ENCODE measurements around the gene ERICH6.

The ERICH6 gene

DNA sequence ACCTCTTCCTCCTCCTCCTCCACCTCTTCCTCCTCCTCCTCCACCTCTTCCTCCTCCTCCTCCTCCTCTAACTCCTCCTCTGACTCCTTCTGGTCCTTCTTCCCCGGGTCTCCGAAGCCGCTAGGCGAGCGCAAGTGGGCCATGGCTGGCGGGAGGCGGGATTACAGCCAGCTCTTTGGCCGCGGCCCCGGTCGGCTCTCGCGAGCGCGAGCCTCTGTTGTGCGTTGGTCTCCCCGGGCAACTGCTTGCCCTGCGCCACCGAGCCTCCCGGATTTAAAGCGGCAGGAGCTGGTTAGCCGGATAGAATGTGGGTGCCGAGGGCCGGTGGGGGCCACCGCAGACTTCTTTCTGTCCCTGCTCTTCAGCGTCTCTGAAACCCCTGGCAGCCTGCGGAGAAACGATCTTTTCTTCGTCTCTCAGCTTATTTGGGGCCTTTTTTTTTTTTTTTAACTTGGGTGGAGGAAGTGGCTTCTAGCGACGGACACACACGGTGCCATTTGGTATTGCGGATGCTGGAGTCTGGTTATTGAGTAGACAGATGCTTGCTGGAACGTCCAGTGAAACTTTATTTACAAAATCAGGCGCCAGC lies at the start of gene ERICH6:
ERICH6 (minus strand) TSS at position 165 of the 589 bp plus-strand sequence; CDS start at position 143, 22 bp downstream.
- Histone ChIP-seq H3K4me1 (ENCODE audit: insufficient read depth, low read length) (peaks cover 3% of the 10 kb centered on the region), H2AFZ (ENCODE audit: low read depth, low read length) (peak within 1 kb of the TSS; percentile 84), H3K36me3 (ENCODE audit: insufficient read depth, low read length) (no peaks in the 10 kb centered on the region), H3K9me3 (ENCODE audit: low read length) (no peaks in the 10 kb centered on the region), H3K4me3 (ENCODE audit: low read length) (peak within 1 kb of the TSS; percentile 69), H3K27me3 (ENCODE audit: insufficient read depth, low read length) (no peaks in the 10 kb centered on the region)

DNA sequence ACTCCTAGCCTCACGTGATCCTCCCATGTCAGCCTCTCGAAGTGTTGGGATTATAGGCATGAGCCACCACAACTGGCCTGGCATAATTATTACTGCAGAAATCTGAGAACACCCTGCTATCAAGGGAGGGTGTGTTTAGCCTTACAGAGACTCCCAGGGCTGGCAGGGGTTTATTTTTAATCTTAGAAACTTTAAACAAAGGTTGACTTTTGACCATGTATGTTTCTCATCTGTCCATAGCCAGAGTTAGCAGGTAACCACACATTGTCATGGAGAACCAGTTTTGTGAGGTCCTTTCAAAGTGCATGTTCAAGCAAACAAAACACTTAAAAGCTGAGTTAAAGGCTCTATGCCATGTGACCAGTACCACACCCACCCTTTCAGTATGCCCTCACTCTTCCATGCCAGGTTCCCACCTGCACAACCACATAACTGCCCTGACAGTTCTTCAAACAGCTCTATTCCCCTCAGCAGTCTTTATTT lies 48.1 kb upstream of the ERICH6 start:
- no peaks in the 10 kb centered on the region for H3K27me3 ChIP-seq (ENCODE audit: insufficient read depth, low read length)
- no peak overlapping the region for H3K4me3 ChIP-seq (ENCODE audit: low read length)
- H3K36me3 ChIP-seq (ENCODE audit: insufficient read depth, low read length) = no peaks in the 10 kb centered on the region
- H3K4me1 ChIP-seq (ENCODE audit: insufficient read depth, low read length) = no peaks in the 10 kb centered on the region
- no peak overlapping the region for H2AFZ ChIP-seq (ENCODE audit: low read depth, low read length)
- H3K9me3 ChIP-seq (ENCODE audit: low read length) = peaks cover 2% of the 10 kb centered on the region

DNA sequence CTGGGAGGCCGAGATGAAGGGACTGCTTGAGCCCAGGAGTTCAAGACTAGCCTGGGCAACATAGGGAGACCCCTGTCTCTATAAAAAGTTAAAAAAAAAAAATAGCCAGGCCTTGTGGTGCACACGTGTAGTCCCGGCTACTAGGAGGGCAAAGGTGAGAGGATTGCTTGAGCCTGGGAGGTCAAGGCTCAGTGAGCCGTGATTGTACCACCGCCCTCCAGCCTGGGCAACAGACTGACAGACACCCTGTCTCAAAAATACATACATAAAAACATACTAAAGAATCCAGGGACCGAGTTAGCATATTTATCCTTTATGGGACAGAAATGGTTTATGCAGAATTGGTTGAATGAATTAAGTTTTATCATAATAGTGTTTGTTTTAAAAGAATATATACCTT lies 45.5 kb upstream of the ERICH6 start:
- Histone ChIP-seq H3K27me3 (ENCODE audit: insufficient read depth, low read length) (no peaks in the 10 kb centered on the region), H3K36me3 (ENCODE audit: insufficient read depth, low read length) (no peaks in the 10 kb centered on the region), H3K9me3 (ENCODE audit: low read length) (no peaks in the 10 kb centered on the region), H3K4me3 (ENCODE audit: low read length) (no peak overlapping the region), H2AFZ (ENCODE audit: low read depth, low read length) (no peak overlapping the region), H3K4me1 (ENCODE audit: insufficient read depth, low read length) (no peaks in the 10 kb centered on the region)

DNA sequence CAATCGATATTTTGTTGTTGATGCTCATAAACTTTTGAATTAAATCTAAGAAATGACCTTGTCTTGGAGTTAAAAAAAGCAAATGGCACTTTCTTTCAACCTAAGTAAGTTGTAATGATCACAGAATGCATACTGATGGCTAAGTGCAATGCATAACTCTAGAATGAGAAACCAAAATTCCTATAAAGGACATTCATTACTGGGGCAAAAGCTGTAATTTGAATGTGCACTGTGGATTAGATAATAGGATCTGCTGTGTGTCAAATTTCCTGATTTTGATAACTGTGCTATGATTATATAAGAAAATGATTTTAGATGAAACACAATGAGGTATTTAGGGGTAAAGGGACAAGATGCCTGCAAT lies 44.9 kb upstream of the ERICH6 start:
- no peaks in the 10 kb centered on the region for H3K27me3 ChIP-seq (ENCODE audit: insufficient read depth, low read length)
- H3K36me3 ChIP-seq (ENCODE audit: insufficient read depth, low read length) = no peaks in the 10 kb centered on the region
- no peaks in the 10 kb centered on the region for H3K9me3 ChIP-seq (ENCODE audit: low read length)
- H3K4me1 ChIP-seq (ENCODE audit: insufficient read depth, low read length) = no peaks in the 10 kb centered on the region
- no peak overlapping the region for H2AFZ ChIP-seq (ENCODE audit: low read depth, low read length)
- no peak overlapping the region for H3K4me3 ChIP-seq (ENCODE audit: low read length)

DNA sequence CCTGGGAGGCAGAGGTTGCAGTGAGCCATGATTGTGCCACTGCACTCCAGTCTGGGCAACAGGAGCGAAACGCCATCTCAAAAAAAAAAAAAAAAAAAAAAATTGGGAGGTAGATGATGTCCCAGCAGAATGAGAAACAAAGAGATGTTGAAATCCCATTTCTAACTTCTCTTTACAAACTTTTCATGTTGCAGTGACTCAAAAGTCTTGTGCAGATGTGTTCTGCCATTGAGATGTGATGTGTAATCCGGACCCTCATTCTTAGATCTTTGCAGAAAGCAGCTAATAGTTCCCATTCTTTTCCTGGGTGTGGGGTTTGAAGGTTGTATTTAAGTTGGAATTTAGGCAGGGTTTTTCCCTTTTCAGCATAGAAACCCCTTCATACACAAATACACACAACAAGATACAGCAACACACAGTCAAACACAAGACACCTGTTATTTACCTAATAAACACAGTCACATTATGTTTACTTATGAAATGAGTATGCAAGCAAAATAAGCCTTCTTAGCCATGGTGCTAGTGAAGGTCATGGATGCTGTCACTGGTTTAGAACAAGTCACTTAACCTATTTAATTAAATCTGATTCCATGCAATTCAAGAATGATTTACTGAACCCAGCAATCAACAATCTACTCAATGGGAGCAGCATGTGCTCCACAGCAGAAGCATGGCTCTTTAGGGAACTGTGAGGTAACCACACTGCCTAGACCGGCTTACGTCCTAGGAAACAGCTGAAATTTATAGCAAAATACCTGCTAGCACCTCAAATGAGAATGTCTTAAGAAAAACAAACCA lies 44.4 kb upstream of the ERICH6 start:
- no peaks in the 10 kb centered on the region for H3K4me1 ChIP-seq (ENCODE audit: insufficient read depth, low read length)
- no peak overlapping the region for H2AFZ ChIP-seq (ENCODE audit: low read depth, low read length)

DNA sequence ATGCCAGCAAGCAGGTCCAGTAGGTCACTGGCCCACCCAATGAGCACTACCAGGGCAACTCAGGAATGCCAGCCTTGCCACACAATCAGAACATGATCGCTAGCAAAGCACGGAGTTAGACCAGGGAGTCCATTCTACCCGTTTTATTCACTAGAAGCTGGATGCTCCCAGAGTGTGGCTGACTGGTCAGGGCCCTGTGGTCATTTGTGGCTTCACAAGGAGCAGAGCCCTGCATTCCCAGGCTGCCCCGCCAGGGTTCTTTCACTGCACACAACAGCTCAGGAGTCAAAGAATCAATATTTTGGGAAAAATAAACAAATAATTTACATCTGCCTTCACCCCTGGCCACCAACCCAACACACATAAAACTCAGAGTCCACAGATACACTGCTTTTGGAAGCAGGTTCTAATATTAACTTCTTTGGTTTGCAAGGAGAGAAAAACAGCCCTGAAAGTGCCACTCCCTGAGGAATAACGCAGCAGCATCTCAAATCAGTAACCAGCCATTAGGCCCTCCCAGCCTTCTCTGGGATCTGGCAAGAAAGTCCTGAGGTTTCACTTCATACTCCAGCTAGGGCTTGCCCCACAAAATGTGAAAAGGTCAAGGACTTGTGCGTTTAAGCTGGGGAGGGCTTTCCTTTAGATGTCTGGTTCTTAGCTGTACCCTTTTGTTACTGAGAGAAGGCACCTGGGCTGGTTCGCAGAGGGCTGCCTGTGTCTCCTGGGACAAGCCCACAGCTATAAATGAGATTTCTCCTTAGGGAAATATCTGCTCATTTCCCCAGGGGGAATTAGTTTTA lies 43.3 kb upstream of the ERICH6 start:
- Histone ChIP-seq H2AFZ (ENCODE audit: low read depth, low read length) (no peak overlapping the region), H3K4me3 (ENCODE audit: low read length) (no peak overlapping the region), H3K36me3 (ENCODE audit: insufficient read depth, low read length) (no peaks in the 10 kb centered on the region), H3K9me3 (ENCODE audit: low read length) (no peaks in the 10 kb centered on the region), H3K27me3 (ENCODE audit: insufficient read depth, low read length) (no peaks in the 10 kb centered on the region), H3K4me1 (ENCODE audit: insufficient read depth, low read length) (no peaks in the 10 kb centered on the region)

More for the DNA sequence above, 44.4 kb upstream of the ERICH6 start:
- H3K4me3 ChIP-seq (ENCODE audit: low read length) = no peak overlapping the region
- no peaks in the 10 kb centered on the region for H3K36me3 ChIP-seq (ENCODE audit: insufficient read depth, low read length)
- no peaks in the 10 kb centered on the region for H3K9me3 ChIP-seq (ENCODE audit: low read length)
- no peaks in the 10 kb centered on the region for H3K27me3 ChIP-seq (ENCODE audit: insufficient read depth, low read length)

DNA sequence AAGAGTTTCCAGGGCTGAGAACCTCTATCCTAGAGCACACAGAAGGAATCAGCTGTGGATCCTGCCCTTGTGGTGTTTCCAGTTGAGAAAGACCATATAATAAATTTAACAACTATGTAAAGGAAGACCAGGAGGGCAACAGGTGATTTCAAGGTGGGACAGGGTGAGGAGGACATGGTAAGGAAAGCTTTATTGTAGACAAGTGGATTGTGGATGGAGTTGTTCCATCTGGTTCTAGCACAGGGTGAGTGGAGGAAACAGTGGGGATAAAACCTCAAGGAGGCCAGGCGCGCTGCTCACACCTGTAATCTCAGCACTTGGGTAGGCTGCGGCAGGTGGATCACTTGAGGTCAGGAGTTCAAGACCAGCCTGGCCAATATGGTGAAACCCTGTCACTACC lies 42.1 kb upstream of the ERICH6 start:
- H3K36me3 ChIP-seq (ENCODE audit: insufficient read depth, low read length) = no peaks in the 10 kb centered on the region
- no peak overlapping the region for H3K4me3 ChIP-seq (ENCODE audit: low read length)
- no peaks in the 10 kb centered on the region for H3K4me1 ChIP-seq (ENCODE audit: insufficient read depth, low read length)
- no peaks in the 10 kb centered on the region for H3K9me3 ChIP-seq (ENCODE audit: low read length)
- no peak overlapping the region for H2AFZ ChIP-seq (ENCODE audit: low read depth, low read length)
- H3K27me3 ChIP-seq (ENCODE audit: insufficient read depth, low read length) = no peaks in the 10 kb centered on the region

DNA sequence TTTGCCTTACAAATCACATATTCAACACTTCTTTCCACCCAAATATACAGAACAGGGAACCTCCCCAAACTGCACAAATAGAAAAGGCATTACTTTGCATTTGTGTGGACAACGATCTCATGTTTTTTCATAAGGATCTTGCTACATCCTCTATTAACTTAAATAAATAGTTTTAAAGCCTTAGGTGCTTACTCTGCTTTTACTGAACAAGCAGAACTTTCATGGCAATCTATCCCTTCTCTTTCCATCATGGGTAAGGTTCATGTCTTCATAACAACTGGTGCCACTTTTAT lies 41.1 kb upstream of the ERICH6 start:
- no peaks in the 10 kb centered on the region for H3K4me1 ChIP-seq (ENCODE audit: insufficient read depth, low read length)
- no peak overlapping the region for H2AFZ ChIP-seq (ENCODE audit: low read depth, low read length)

DNA sequence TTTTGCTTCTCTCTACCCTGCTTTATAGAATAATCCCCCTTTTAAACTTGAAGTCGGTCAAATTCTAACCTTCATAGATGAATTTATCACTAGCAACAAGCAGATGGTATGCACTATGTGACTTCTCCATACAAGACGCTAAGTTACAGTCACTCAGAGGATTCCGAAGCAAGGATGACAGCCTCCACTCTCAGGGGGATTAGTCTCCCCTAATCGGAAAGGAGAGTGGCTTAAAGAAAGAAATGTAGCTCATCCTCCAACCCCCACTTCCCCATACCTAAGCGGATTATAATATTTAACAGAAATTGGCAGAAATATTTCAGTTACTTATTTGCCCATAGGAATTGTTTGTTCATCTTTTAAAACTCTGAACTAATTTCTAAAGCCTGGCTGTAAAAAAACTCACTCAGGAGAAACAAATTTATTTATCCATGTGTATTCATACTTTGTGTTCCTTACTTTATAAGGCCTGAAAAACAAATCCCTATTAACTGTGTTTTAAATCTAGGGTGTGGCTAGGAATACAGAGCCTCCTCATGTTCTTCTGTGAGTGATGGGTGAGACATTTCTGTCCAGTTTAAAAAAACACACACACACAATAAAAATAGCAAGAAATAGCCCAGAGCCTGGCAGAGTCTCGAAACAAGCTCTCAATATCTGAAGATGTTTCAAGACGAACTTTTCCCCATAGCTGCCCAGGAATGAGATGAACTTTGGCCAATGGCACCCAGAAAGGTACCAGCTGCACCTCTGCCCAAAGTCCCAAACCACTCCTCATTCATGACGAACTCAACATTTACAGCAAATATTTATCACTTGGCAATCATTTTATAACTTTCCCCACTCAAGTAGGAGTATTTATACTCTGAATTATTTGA lies 40.6 kb upstream of the ERICH6 start:
- Histone ChIP-seq H3K4me3 (ENCODE audit: low read length) (no peak overlapping the region), H3K36me3 (ENCODE audit: insufficient read depth, low read length) (no peaks in the 10 kb centered on the region), H3K4me1 (ENCODE audit: insufficient read depth, low read length) (no peaks in the 10 kb centered on the region), H3K9me3 (ENCODE audit: low read length) (no peaks in the 10 kb centered on the region), H2AFZ (ENCODE audit: low read depth, low read length) (no peak overlapping the region), H3K27me3 (ENCODE audit: insufficient read depth, low read length) (no peaks in the 10 kb centered on the region)

More for the DNA sequence above, 41.1 kb upstream of the ERICH6 start:
- H3K9me3 ChIP-seq (ENCODE audit: low read length) = no peaks in the 10 kb centered on the region
- H3K4me3 ChIP-seq (ENCODE audit: low read length) = no peak overlapping the region
- H3K27me3 ChIP-seq (ENCODE audit: insufficient read depth, low read length) = no peaks in the 10 kb centered on the region
- H3K36me3 ChIP-seq (ENCODE audit: insufficient read depth, low read length) = no peaks in the 10 kb centered on the region

DNA sequence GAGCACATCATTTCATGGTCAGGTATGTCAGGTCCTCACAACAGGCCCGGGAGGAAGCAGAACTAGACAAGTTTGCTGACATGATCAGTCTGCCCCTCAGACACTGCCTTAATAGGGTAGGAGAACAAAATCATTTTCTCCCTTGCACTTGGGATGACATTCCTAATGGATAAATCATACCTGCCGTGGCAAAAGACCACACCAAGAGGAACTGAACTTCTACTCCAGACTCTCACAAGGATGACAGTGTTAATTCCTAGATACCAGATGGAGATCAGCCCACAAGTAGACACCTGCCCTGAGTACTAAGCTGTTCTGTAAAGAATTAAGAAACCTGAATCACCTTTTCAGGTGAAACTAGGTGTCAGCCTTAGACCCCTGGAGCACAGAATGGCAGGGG lies 39.8 kb upstream of the ERICH6 start:
- Histone ChIP-seq H2AFZ (ENCODE audit: low read depth, low read length) (no peak overlapping the region), H3K4me1 (ENCODE audit: insufficient read depth, low read length) (no peaks in the 10 kb centered on the region), H3K36me3 (ENCODE audit: insufficient read depth, low read length) (no peaks in the 10 kb centered on the region), H3K9me3 (ENCODE audit: low read length) (no peaks in the 10 kb centered on the region), H3K4me3 (ENCODE audit: low read length) (no peak overlapping the region), H3K27me3 (ENCODE audit: insufficient read depth, low read length) (no peaks in the 10 kb centered on the region)

DNA sequence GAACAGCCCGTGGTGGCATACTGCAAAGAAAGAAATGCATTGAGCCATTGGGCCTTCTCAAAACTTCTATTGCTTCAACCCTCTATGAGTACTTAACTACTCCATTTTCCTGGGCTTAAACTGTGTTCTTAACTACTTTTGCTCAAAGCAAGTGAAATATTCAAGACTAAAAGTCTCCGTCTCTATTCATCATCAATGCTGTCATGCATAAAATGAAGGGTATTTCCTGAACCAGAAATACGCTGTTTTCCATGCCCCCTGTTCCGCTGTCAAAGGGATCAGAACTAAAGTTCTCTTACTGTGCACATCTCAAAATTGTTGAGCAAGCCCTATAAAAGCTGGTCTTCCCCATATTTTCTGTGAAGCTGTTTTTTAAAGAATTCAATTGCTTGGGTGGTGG lies 39.0 kb upstream of the ERICH6 start:
- Histone ChIP-seq H3K4me3 (ENCODE audit: low read length) (no peak overlapping the region), H3K9me3 (ENCODE audit: low read length) (no peaks in the 10 kb centered on the region), H3K36me3 (ENCODE audit: insufficient read depth, low read length) (no peaks in the 10 kb centered on the region), H3K4me1 (ENCODE audit: insufficient read depth, low read length) (no peaks in the 10 kb centered on the region), H2AFZ (ENCODE audit: low read depth, low read length) (no peak overlapping the region), H3K27me3 (ENCODE audit: insufficient read depth, low read length) (no peaks in the 10 kb centered on the region)

DNA sequence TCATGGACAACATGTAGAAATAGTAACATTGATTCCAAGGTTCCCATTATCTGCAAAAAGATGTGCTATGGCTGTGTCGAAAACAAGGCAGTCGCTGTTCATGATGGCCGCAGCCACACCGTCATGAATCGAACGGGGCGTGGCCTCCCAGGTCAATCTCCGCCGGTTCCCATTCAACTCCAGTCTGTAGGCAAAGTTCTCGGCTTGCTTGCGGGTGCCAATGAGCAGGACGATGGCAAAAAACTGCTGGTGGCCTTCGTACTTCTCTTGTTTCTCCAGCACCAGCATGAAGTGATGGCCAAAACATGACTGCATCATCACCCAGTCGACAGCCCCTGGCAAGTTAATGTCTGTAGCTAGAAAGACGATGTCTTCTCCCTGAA lies 38.4 kb upstream of the ERICH6 start:
- Histone ChIP-seq H3K27me3 (ENCODE audit: insufficient read depth, low read length) (no peaks in the 10 kb centered on the region), H3K4me1 (ENCODE audit: insufficient read depth, low read length) (no peaks in the 10 kb centered on the region), H3K9me3 (ENCODE audit: low read length) (no peaks in the 10 kb centered on the region), H3K36me3 (ENCODE audit: insufficient read depth, low read length) (no peaks in the 10 kb centered on the region), H3K4me3 (ENCODE audit: low read length) (no peak overlapping the region), H2AFZ (ENCODE audit: low read depth, low read length) (no peak overlapping the region)
